Activated CD8-positive, alpha-beta T cell treated with anti-CD3 and anti-CD28 coated beads for 36 hours (primary cell): Measurements from ENCODE around the gene RNF224. TPM values are rescaled to one million over a fixed set of nuclear protein-coding genes. Genes with fewer than 3 reads are reported as not detected.

Experiments
- ATAC-seq: fragments of 200-7000 bp; cut with Tn5 transposase; one replicate; pipeline ENCODE4 v1.10.0; 2021; ENCODE audit warnings: mild to moderate bottlenecking, moderate library complexity
- CTCF ChIA-PET: fragments of 350-600 bp; sonication (Branson Sonifier 250); formaldehyde crosslinking; loops from one replicate; lab custom pipeline; 2021; ENCODE audit warnings: antibody characterized with exemption; lab: Charles Lee
- POLR2A ChIA-PET: fragments of 350-600 bp; sonication (Branson Sonifier 250); formaldehyde crosslinking; loops from one replicate; lab custom pipeline; 2021; ENCODE audit warnings: antibody characterized with exemption; lab: Charles Lee
- DNase-seq: peaks from one replicate; pipeline ENCODE4 v3.0.0-alpha.2; 2020
- H3K27ac Mint-ChIP-seq: one replicate; pipeline ENCODE4 v1.8.0; 2021; ENCODE audit warnings: mild to moderate bottlenecking, mixed read lengths
- H3K27me3 Mint-ChIP-seq: one replicate; pipeline ENCODE4 v1.8.0; 2021; ENCODE audit warnings: mixed read lengths
- H3K36me3 Mint-ChIP-seq: one replicate; pipeline ENCODE4 v1.8.0; 2021; ENCODE audit warnings: low read depth, mixed read lengths
- H3K4me1 Mint-ChIP-seq: one replicate; pipeline ENCODE4 v1.8.0; 2021; ENCODE audit warnings: low read depth, mixed read lengths
- H3K4me3 Mint-ChIP-seq: one replicate; pipeline ENCODE4 v1.8.0; 2021; ENCODE audit warnings: mild to moderate bottlenecking, moderate library complexity, mixed read lengths
- H3K9me3 Mint-ChIP-seq: one replicate; pipeline ENCODE4 v1.8.0; 2021; ENCODE audit warnings: mixed read lengths
- intact Hi-C: fragments of 100-400 bp; cut with micrococcal nuclease; formaldehyde crosslinking; loops from one replicate; pipeline ENCODE4 v1.10.0; 2022
- total RNA-seq, 2 experiments: library from RNA; stranded (reverse); gene quantifications; one replicate each; pipeline ENCODE4 v1.2.3, GENCODE V29; 2021
- TF ChIP-seq, protein P1 (sequence below): fragments of 200-600 bp; IDR thresholded peaks from one replicate; pipeline ENCODE4 v1.8.0; 2022; ENCODE audit warnings: antibody characterized with exemption, mild to moderate bottlenecking

RNF224 gene
- total RNA-seq, 2 experiments from 2014 or later: not detected

DNA sequence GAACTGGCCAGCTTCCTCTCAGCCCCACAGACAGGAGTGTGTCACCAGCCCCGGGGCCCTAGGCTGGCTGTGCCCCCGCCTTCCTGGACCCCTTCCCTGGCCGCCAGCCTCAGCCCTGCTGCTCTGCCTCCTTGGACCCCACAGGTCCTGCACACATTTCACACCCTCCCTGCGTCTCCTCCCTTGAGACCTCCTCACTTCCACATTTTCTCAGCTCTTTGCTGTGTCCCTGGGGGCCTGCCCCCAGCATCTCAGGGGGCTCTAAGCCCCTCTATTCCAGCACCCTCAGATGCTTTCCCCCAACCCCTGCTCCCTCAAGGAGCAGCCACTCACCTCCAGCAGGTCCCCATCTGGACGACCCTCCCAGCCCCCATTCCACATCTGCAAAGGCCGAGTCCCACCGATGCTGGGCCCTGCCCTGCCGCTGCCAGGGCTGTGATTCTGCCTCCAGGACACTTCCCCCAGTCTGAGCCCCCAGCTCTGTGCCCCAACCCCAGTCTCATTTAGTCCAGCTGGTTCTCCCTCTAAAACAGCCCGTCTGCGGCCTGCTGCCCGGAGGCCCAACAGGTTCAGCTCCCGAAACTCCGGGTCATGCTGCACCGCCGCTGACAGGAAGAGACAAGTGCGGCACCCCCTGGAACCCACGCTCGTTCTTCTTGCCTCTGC, 7.6 kb downstream of the RNF224 start:
- Mint-ChIP-seq H3K27me3 (peaks cover 10% of the 10 kb centered on the region), H3K36me3 (peaks cover 3% of the 10 kb centered on the region), H3K27ac (no peak overlapping the region), H3K4me1 (peaks cover 13% of the 10 kb centered on the region), H3K4me3 (no peak overlapping the region), H3K9me3 (no peaks in the 10 kb centered on the region)
- intact Hi-C loops: no loop called here
- TF ChIP-seq, protein P1, sequence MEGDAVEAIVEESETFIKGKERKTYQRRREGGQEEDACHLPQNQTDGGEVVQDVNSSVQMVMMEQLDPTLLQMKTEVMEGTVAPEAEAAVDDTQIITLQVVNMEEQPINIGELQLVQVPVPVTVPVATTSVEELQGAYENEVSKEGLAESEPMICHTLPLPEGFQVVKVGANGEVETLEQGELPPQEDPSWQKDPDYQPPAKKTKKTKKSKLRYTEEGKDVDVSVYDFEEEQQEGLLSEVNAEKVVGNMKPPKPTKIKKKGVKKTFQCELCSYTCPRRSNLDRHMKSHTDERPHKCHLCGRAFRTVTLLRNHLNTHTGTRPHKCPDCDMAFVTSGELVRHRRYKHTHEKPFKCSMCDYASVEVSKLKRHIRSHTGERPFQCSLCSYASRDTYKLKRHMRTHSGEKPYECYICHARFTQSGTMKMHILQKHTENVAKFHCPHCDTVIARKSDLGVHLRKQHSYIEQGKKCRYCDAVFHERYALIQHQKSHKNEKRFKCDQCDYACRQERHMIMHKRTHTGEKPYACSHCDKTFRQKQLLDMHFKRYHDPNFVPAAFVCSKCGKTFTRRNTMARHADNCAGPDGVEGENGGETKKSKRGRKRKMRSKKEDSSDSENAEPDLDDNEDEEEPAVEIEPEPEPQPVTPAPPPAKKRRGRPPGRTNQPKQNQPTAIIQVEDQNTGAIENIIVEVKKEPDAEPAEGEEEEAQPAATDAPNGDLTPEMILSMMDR: no peak
- ChIA-PET CTCF (interaction anchor here (1.3 to 2.9 kb wide), 3 partner anchors 11 to 107 kb away, joined by 3 to 58 read pairs (median 19); partner anchors contain the start of genes CYSRT1, NELFB, RNF208 and RNF224), POLR2A (interaction anchor here (1.2 to 1.6 kb wide), 2 partner anchors 11 to 28 kb away, joined by 3 to 4 read pairs; no protein-coding TSS in a partner anchor)
- ATAC-seq (no peak), DNase-seq (no peak)

DNA sequence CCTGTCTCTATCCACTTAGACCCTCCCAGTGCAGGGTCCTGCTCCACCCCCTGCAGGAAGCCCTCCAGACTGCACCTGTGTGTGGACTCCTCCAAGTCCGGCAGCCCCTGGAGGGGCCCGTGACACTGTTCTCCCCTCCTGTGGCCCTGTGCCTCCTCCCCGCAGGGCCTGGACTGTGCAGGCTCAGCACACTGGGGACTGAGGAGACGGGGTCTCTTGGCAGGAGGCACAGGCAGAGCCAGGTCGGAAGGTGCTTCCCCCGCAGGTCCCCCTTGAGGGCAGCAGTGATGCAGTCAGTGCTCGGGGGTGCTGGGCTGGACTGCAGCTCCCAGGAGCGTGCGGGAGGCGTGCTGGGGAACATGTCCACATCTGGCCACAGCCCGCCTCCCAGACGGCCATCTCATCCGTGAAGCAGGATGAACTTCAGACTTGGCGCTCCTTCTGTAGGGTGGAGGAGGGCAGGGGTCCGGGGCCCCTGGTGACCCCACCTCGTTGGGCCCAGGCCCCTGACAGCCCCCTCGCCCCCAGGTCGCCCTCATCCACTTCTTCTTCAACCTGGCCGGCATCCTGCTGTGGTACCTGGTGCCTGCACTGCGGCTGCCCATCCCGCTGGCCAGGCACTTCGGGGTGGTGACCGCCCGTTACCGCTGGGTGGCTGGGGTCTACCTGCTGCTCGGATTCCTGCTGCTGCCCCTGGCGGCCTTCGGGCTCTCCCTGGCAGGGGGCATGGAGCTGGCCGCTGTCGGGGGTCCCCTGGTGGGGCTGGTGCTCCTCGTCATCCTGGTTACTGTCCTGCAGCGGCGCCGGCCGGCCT, 8.3 kb downstream of the RNF224 start:
- Mint-ChIP-seq H3K4me1 (peaks cover 13% of the 10 kb centered on the region), H3K27ac (no peak overlapping the region), H3K4me3 (no peak overlapping the region), H3K9me3 (no peaks in the 10 kb centered on the region), H3K36me3 (peaks cover 3% of the 10 kb centered on the region), H3K27me3 (peaks cover 10% of the 10 kb centered on the region)
- ChIA-PET POLR2A (interaction anchor here (1.0 to 1.6 kb wide), 2 partner anchors 10 to 35 kb away, joined by 3 to 4 read pairs; partner anchors contain the start of gene TPRN), CTCF (interaction anchor here (1.1 to 2.9 kb wide), 19 partner anchors 9 to 287 kb away, joined by 3 to 58 read pairs (median 7); partner anchors contain the start of genes CYSRT1, DPP7, NELFB and RNF208)
- TF ChIP-seq, protein P1: no peak
- DNase-seq: no peak
- intact Hi-C loops: no loop called here
- no peak for ATAC-seq

DNA sequence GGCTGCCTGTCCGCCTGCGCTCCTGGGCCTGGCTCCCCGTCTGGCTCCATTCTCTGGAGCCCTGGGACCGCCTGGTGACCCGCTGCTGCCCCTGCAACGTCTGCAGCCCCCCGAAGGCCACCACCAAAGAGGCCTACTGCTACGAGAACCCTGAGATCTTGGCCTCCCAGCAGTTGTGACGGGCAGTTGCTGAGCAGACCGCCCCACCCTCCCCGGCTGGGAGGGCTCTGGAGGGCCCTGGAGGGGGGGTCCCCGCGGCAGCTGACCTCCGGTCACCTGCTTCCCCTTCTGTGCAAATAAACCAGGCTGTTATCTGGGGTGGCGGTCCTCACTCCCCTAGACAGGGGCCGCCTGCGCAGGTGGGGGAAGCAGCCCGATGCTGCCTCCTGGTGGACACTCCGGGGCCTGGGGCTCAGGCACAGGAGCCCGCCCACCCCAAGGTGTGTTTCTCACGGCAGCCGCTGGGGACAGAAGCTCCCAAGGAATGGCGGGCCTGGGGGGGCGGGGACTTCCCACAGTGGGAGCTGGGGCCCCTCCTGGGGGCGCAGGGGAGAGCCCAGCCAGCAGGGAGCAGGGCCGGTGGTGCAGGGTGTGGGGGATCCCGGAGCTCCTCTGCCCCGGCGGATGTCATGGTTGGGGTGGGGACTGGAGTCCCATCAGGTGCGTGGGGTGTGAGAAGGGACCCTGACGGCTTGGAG, 9.1 kb downstream of the RNF224 start:
- Mint-ChIP-seq H3K27me3 (peaks cover 10% of the 10 kb centered on the region), H3K9me3 (no peaks in the 10 kb centered on the region), H3K36me3 (peaks cover 5% of the 10 kb centered on the region), H3K4me1 (peaks cover 15% of the 10 kb centered on the region), H3K4me3 (no peak overlapping the region), H3K27ac (no peak overlapping the region)
- peak; percentile 96 for DNase-seq
- ChIA-PET POLR2A (interaction anchor here (0.5 to 1.8 kb wide), 8 partner anchors 10 to 123 kb away, joined by 3 to 5 read pairs (median 3); partner anchors contain the start of gene TPRN), CTCF (interaction anchor here (0.6 to 2.9 kb wide), 49 partner anchors 9 to 446 kb away, joined by 3 to 58 read pairs (median 4); partner anchors contain the start of genes CYSRT1, DPP7, MAN1B1 and NDOR1)
- intact Hi-C loops: no loop called here
- peak; percentile 46 for ATAC-seq
- TF ChIP-seq, protein P1: peak; percentile 100

DNA sequence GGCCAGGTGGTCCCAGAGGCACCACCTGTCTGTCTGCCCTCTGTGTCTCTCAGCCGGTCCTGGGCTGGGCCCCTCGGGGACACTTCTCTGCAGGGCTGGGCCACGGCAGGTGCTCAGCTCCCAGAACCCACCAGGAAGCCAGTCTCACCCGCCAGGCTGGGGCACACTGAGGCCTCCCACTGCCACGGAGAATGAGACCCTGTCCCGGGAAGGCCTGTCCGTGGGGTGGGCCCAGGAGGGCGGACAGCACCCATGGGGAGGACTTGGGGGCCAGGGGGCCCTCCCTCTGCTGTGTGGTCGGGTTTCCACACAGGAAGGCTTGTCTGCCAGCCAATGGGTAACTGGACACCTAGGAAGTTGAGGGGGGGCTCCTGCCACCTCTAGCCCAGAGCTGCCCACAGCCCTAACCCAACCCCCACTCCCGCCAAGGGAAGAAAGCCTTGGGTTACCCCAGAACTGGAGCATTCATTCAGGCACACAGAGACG, 9.7 kb downstream of the RNF224 start:
- peaks cover 8% of the 10 kb centered on the region for H3K27me3 Mint-ChIP-seq
- no peak for DNase-seq

More for the DNA sequence above, 9.7 kb downstream of the RNF224 start:
- ChIA-PET POLR2A (interaction anchor here (0.6 to 1.8 kb wide), 6 partner anchors 13 to 124 kb away, joined by 3 to 5 read pairs (median 3); partner anchors contain the start of gene TPRN), CTCF (interaction anchor here (0.6 to 2.9 kb wide), 49 partner anchors 8 to 446 kb away, joined by 3 to 58 read pairs (median 4); partner anchors contain the start of genes CYSRT1, DPP7, MAN1B1 and NDOR1)
- Mint-ChIP-seq H3K4me3 (no peak overlapping the region), H3K36me3 (peaks cover 7% of the 10 kb centered on the region), H3K9me3 (no peaks in the 10 kb centered on the region), H3K27ac (no peak overlapping the region), H3K4me1 (peaks cover 15% of the 10 kb centered on the region)
- TF ChIP-seq, protein P1: no peak
- no peak for ATAC-seq
- intact Hi-C loops: no loop called here
